ENCODE results near the gene CP.
"Not testable (repeated sequence)": the region's sequence is repeated elsewhere in the genome, so short reads cannot be mapped to it uniquely, and the experiment has no call there.

CP gene

GRCh38 chr3:149207475-149207874, 14.2 kb downstream of the CP start:
- no peaks in the 10 kb centered on the region for H3K4me1 ChIP-seq (ENCODE audit: control insufficient read depth, insufficient read depth, low read length, poor library complexity, severe bottlenecking)
- H3K9me3 ChIP-seq (ENCODE audit: control insufficient read depth, low read length), result no peaks in the 10 kb centered on the region
- no CpG with 5 or more reads among the region's 2 CpGs for WGBS, 2 experiments (ENCODE audit: insufficient coverage in 2 of 2)
- no peak overlapping the region for H3K27ac ChIP-seq (ENCODE audit: low read depth, low read length, severe bottlenecking)
- H3K4me3 ChIP-seq (ENCODE audit: extremely low read depth, insufficient read depth, low read length, poor library complexity, severe bottlenecking), result no peak overlapping the region
- no peaks in the 10 kb centered on the region for H3K36me3 ChIP-seq (ENCODE audit: control insufficient read depth, insufficient read depth, low read length)

- Histone ChIP-seq H3K9me3 (ENCODE audit: control insufficient read depth, low read length) (no peaks in the 10 kb centered on the region), H3K36me3 (ENCODE audit: control insufficient read depth, insufficient read depth, low read length) (no peaks in the 10 kb centered on the region), H3K4me1 (ENCODE audit: control insufficient read depth, insufficient read depth, low read length, poor library complexity, severe bottlenecking) (no peaks in the 10 kb centered on the region), H3K27ac (ENCODE audit: low read depth, low read length, severe bottlenecking) (no peak overlapping the region), H3K4me3 (ENCODE audit: extremely low read depth, insufficient read depth, low read length, poor library complexity, severe bottlenecking) (no peak overlapping the region)
- 95 to 96% methylated on average over 2 to 3 of the region's 3 CpGs for WGBS, 2 experiments (ENCODE audit: insufficient coverage in 2 of 2)
Measured at GRCh38 chr3:149204390-149204991, 17.1 kb downstream of the CP start.

- Histone ChIP-seq H3K36me3 (ENCODE audit: control insufficient read depth, insufficient read depth, low read length) (no peaks in the 10 kb centered on the region), H3K4me3 (ENCODE audit: extremely low read depth, insufficient read depth, low read length, poor library complexity, severe bottlenecking) (no peak overlapping the region), H3K27ac (ENCODE audit: low read depth, low read length, severe bottlenecking) (no peak overlapping the region), H3K4me1 (ENCODE audit: control insufficient read depth, insufficient read depth, low read length, poor library complexity, severe bottlenecking) (peaks cover 2% of the 10 kb centered on the region), H3K9me3 (ENCODE audit: control insufficient read depth, low read length) (no peaks in the 10 kb centered on the region)
- WGBS, 2 experiments (ENCODE audit: insufficient coverage in 2 of 2), result 95 to 100% methylated on average over 2 of the region's 3 CpGs
Measured at GRCh38 chr3:149203758-149204157, 17.9 kb downstream of the CP start.

- H3K4me3 ChIP-seq (ENCODE audit: extremely low read depth, insufficient read depth, low read length, poor library complexity, severe bottlenecking), result no peak overlapping the region
- no peak overlapping the region for H3K27ac ChIP-seq (ENCODE audit: low read depth, low read length, severe bottlenecking)
- H3K4me1 ChIP-seq (ENCODE audit: control insufficient read depth, insufficient read depth, low read length, poor library complexity, severe bottlenecking), result peaks cover 19% of the 10 kb centered on the region
- H3K9me3 ChIP-seq (ENCODE audit: control insufficient read depth, low read length), result no peaks in the 10 kb centered on the region
- H3K36me3 ChIP-seq (ENCODE audit: control insufficient read depth, insufficient read depth, low read length), result no peaks in the 10 kb centered on the region
- WGBS, 2 experiments (ENCODE audit: insufficient coverage in 2 of 2), result 56 to 83% methylated on average over 1 to 3 of the region's 4 CpGs
Measured at GRCh38 chr3:149199474-149199873, 22.2 kb downstream of the CP start.

- Histone ChIP-seq H3K36me3 (ENCODE audit: control insufficient read depth, insufficient read depth, low read length) (no peaks in the 10 kb centered on the region), H3K4me3 (ENCODE audit: extremely low read depth, insufficient read depth, low read length, poor library complexity, severe bottlenecking) (no peak overlapping the region), H3K9me3 (ENCODE audit: control insufficient read depth, low read length) (no peaks in the 10 kb centered on the region), H3K27ac (ENCODE audit: low read depth, low read length, severe bottlenecking) (peak overlapping the region; percentile 72), H3K4me1 (ENCODE audit: control insufficient read depth, insufficient read depth, low read length, poor library complexity, severe bottlenecking) (peaks cover 19% of the 10 kb centered on the region)
- 0 to 8% methylated on average over 3 to 5 of the region's 7 CpGs for WGBS, 2 experiments (ENCODE audit: insufficient coverage in 2 of 2)
Measured at GRCh38 chr3:149198611-149199010, 23.0 kb downstream of the CP start.

GRCh38 chr3:149197669-149198068, 24.0 kb downstream of the CP start:
- Histone ChIP-seq H3K4me3 (ENCODE audit: extremely low read depth, insufficient read depth, low read length, poor library complexity, severe bottlenecking) (no peak overlapping the region), H3K36me3 (ENCODE audit: control insufficient read depth, insufficient read depth, low read length) (no peaks in the 10 kb centered on the region), H3K9me3 (ENCODE audit: control insufficient read depth, low read length) (no peaks in the 10 kb centered on the region), H3K4me1 (ENCODE audit: control insufficient read depth, insufficient read depth, low read length, poor library complexity, severe bottlenecking) (peaks cover 19% of the 10 kb centered on the region), H3K27ac (ENCODE audit: low read depth, low read length, severe bottlenecking) (peak overlapping the region; percentile 50)
- 4% methylated on average over 3 to 4 of the region's 5 CpGs for WGBS, 2 experiments (ENCODE audit: insufficient coverage in 2 of 2)

GRCh38 chr3:149196805-149197592, 24.6 kb downstream of the CP start:
- not testable (repeated sequence) for H3K36me3 ChIP-seq (ENCODE audit: control insufficient read depth, insufficient read depth, low read length); H3K4me3 ChIP-seq (ENCODE audit: extremely low read depth, insufficient read depth, low read length, poor library complexity, severe bottlenecking); H3K9me3 ChIP-seq (ENCODE audit: control insufficient read depth, low read length)
- Histone ChIP-seq H3K4me1 (ENCODE audit: control insufficient read depth, insufficient read depth, low read length, poor library complexity, severe bottlenecking) (peaks cover 19% of the 10 kb centered on the region), H3K27ac (ENCODE audit: low read depth, low read length, severe bottlenecking) (peak overlapping the region; percentile 50)
- 7 to 8% methylated on average over 2 to 6 of the region's 12 CpGs for WGBS, 2 experiments (ENCODE audit: insufficient coverage in 2 of 2)

- Histone ChIP-seq H3K4me3 (ENCODE audit: extremely low read depth, insufficient read depth, low read length, poor library complexity, severe bottlenecking) (no peak overlapping the region), H3K27ac (ENCODE audit: low read depth, low read length, severe bottlenecking) (no peak overlapping the region), H3K9me3 (ENCODE audit: control insufficient read depth, low read length) (no peaks in the 10 kb centered on the region), H3K4me1 (ENCODE audit: control insufficient read depth, insufficient read depth, low read length, poor library complexity, severe bottlenecking) (peaks cover 19% of the 10 kb centered on the region), H3K36me3 (ENCODE audit: control insufficient read depth, insufficient read depth, low read length) (no peaks in the 10 kb centered on the region)
- 100% methylated on average over 1 of the region's 1 CpG; no CpG with 5 or more reads in 1 of the 2 experiments for WGBS, 2 experiments (ENCODE audit: insufficient coverage in 2 of 2)
Measured at GRCh38 chr3:149195221-149195620, 26.4 kb downstream of the CP start.

GRCh38 chr3:149188494-149188893, 33.1 kb downstream of the CP start:
- no peaks in the 10 kb centered on the region for H3K9me3 ChIP-seq (ENCODE audit: control insufficient read depth, low read length)
- WGBS, 2 experiments (ENCODE audit: insufficient coverage in 2 of 2), result 80% methylated on average over 1 of the region's 2 CpGs; no CpG with 5 or more reads in 1 of the 2 experiments

GRCh38 chr3:149186721-149187120, 34.9 kb downstream of the CP start:
- H3K36me3 ChIP-seq (ENCODE audit: control insufficient read depth, insufficient read depth, low read length), result no peaks in the 10 kb centered on the region
- peak overlapping the region; percentile 58 for H3K27ac ChIP-seq (ENCODE audit: low read depth, low read length, severe bottlenecking)
- H3K4me1 ChIP-seq (ENCODE audit: control insufficient read depth, insufficient read depth, low read length, poor library complexity, severe bottlenecking), result no peaks in the 10 kb centered on the region
- no peaks in the 10 kb centered on the region for H3K9me3 ChIP-seq (ENCODE audit: control insufficient read depth, low read length)
- no peak overlapping the region for H3K4me3 ChIP-seq (ENCODE audit: extremely low read depth, insufficient read depth, low read length, poor library complexity, severe bottlenecking)
- 67 to 72% methylated on average over 1 to 2 of the region's 3 CpGs for WGBS, 2 experiments (ENCODE audit: insufficient coverage in 2 of 2)

More at GRCh38 chr3:149188494-149188893, 33.1 kb downstream of the CP start:
- Histone ChIP-seq H3K36me3 (ENCODE audit: control insufficient read depth, insufficient read depth, low read length) (no peaks in the 10 kb centered on the region), H3K4me3 (ENCODE audit: extremely low read depth, insufficient read depth, low read length, poor library complexity, severe bottlenecking) (no peak overlapping the region), H3K4me1 (ENCODE audit: control insufficient read depth, insufficient read depth, low read length, poor library complexity, severe bottlenecking) (no peaks in the 10 kb centered on the region), H3K27ac (ENCODE audit: low read depth, low read length, severe bottlenecking) (no peak overlapping the region)

- Histone ChIP-seq H3K4me1 (ENCODE audit: control insufficient read depth, insufficient read depth, low read length, poor library complexity, severe bottlenecking) (no peaks in the 10 kb centered on the region), H3K4me3 (ENCODE audit: extremely low read depth, insufficient read depth, low read length, poor library complexity, severe bottlenecking) (no peak overlapping the region), H3K36me3 (ENCODE audit: control insufficient read depth, insufficient read depth, low read length) (no peaks in the 10 kb centered on the region), H3K27ac (ENCODE audit: low read depth, low read length, severe bottlenecking) (peak overlapping the region; percentile 58), H3K9me3 (ENCODE audit: control insufficient read depth, low read length) (no peaks in the 10 kb centered on the region)
- 83 to 100% methylated on average over 2 of the region's 2 CpGs for WGBS, 2 experiments (ENCODE audit: insufficient coverage in 2 of 2)
Measured at GRCh38 chr3:149186219-149186618, 35.4 kb downstream of the CP start.

All from mesodermal cell (in vitro differentiated cells).